GM23248 (cell line): ENCODE results near the gene KRTAP4-16.
A peak's percentile ranks its signal among the peaks of the same experiment; 100 is the strongest.

Source experiments
- EZH2 ChIP-seq: fragments of 200-600 bp; sonication (generic); IDR thresholded peaks from 2 replicates; pipeline ENCODE4 v1.6.1; 2018; ENCODE audit warnings: antibody characterized with exemption, mild to moderate bottlenecking; ENCODE audit not compliant: insufficient read depth, poor library complexity, severe bottlenecking
- EZH2phosphoT487 ChIP-seq: fragments of 200-600 bp; sonication (generic); IDR thresholded peaks from 2 replicates; pipeline ENCODE4 v1.6.1; 2018; ENCODE audit warnings: antibody characterized with exemption, moderate library complexity, mild to moderate bottlenecking, low read depth; ENCODE audit not compliant: insufficient read depth

DNA sequence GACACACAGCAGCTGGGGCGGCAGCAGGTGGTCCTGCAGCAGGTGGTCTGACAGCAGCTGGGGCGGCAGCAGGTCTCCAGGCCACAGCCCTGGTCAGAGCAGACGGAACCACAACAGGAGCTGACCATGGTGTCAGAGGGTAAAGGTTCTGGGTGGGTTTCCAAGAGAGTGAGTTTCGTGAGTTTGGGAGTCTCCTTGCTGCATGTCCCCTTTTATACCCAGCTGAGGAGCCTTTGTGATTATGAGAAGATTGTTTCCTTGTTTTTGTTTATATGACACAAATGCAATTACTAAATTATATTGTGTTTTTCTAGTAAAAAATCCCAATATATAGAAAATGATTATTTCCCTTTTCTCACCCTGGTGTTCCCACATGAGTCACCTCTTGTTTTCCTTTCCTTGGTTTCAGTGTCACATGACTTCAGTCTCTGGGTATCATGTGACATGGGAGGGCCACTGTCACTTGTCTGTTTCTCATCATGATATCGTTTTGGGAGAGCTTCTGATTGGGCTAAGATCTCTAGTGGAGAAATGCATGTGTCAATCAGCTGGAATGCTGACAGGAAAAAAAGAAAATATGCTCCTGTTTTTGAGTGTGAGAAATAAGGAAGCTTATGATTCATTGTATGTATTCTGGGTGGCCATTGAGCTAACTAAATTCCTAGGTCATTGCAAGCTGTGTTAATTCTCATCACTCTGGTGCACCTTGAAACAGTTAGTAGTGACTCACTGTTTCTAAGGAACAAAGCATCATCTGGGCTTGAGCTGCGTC is 38.5 kb upstream of the KRTAP4-16 start, which contains the start of gene KRTAP4-6:
- TF ChIP-seq EZH2 (no peak), EZH2phosphoT487 (0 out of 2 replicates have a peak, but pooled peaks have one; percentile 32)
